HL-60/S4 (cell line): ENCODE results near the gene PAN3.

Experiments used
- in situ Hi-C: fragments of 300-500 bp; cut with MboI; formaldehyde crosslinking; loops from 2 replicates; pipeline ENCODE4 v1.14.3; 2022; ENCODE audit warnings: low sequenced_read_pairs

Gene PAN3

GRCh38 chr13:28328271-28328607 is 189.9 kb downstream of the PAN3 start:
- in situ Hi-C loops: loop anchor here (10.0 kb wide), 1 partner anchor 307 kb away; no protein-coding TSS in a partner anchor

DNA sequence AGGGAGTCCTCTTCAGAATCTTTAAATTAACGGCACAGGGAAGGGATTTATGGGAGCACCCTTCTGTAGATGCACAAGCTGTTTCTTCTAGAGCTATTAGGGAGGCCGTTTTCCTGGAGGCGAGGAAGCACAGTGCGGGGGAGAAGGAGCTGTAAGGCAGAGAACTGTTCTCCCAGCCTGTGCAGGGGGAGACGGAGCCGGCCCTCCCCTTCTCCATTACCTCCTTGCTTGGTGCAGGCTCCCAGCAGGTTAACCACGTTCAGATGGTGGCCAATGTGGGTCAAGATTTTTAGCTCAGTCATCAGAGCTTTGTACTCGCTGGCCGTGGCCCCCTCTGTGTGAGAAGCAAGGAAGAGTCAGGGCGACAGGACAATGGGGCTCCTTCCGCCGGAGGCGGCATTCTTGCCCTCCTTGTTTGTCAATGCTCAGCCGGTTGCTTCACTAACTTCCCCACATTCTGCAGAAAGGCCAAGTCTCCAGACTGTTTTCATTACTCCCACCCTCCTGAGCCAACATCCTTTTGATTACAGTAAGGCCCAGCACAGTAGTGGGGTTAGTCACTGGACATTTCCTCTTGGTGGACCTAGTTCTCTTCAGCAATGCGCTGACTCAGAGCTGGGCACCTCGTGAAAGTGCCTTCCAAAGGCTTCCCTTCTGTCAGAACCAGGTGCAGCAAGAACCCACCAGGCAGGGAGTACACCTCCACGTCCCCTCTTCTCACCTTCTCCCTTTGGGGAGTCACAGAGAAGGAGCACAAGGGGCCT is 191.2 kb downstream of the PAN3 start:
- in situ Hi-C loops: loop anchor here (10.0 kb wide), 1 partner anchor 305 kb away; no protein-coding TSS in a partner anchor

- in situ Hi-C loops: no loop called here
Observed at GRCh38 chr13:28333204-28333881, 195.0 kb downstream of the PAN3 start.

DNA sequence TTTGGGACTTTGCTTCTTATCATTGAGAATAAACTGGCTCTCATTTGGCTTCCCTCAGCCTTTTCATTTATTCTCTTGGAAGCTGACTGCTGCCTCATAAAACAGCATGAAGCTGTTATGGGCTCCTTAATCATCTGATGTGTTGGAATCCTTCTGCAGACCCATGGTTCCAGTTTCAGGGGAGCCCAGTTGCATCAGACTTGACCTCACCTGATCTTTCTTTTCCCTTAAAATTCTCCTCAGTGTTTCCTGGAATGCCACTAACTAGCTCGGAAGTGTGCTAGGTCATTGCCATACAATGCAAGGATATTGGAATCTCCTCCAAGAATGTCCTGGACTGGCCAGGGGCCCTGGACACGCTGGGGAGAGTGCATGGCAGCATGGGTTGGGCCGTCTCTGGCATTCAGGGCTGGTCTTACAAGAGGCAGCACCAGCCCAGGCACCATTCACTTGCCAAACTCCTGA is 197.9 kb downstream of the PAN3 start:
- in situ Hi-C loops: no loop called here

DNA sequence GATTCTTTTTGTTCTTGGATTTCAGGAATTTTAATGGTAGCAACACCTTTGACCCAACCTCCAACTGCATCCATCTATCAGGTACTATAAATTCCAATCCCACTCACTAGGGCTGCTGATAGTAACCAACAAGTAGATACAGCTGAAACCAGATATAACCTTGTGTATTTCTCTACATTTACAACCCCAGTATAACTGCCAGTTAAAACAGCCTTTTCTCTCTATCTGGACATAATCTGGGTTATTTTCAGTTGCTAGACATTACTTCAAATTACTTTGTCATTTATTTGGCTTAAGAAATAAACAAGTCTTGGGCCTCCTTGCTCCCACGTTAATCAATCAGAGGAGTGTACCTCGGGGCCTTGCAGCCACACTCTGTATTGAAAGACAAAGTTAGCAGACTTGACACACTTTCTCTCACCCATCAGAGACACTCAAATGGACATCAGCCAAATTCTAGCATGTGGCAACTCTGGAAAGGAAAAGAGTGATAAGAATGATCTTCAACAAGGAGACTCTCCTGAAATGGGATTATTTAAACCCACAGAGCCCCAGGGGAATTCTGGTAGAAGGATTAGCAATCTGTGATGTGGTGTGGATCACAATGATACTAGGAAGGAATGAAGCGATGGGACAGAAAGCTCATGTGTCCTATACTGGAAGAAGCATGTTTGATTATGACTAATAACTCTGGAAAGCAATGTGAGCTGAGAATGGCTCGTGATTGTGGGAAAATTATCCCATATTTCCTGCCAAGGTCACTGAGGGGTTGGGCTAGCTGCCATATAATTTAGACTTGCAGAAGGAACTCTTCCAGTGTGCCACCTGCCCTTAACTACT is 199.0 kb downstream of the PAN3 start:
- in situ Hi-C loops: no loop called here

DNA sequence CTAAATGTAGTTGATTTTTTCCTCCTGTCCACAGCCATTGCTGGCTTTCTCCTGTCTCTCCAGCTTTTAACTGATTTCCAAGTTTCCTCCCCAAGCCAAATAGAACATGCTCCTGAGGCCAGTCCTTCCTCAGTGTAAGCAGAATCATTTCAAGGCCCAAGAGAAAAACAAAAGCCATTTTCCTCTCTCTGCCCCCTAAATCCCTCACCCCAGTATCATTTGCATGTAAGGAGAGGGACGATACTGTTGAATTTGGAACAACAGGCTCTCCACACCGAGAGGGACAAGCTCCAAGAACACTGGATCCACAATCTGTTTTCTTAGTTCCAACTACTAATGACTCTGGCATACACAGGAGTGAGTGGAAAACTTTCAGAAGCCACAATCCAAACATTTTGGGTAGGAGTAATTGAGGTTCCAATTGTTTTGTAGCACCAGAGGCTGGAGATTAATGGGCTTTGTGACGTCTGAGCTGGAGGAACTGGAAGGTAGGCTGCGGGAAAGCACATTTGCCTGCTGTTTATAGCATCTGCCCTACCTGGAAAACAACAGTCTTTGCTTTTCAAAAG is 199.7 kb downstream of the PAN3 start:
- in situ Hi-C loops: no loop called here

DNA sequence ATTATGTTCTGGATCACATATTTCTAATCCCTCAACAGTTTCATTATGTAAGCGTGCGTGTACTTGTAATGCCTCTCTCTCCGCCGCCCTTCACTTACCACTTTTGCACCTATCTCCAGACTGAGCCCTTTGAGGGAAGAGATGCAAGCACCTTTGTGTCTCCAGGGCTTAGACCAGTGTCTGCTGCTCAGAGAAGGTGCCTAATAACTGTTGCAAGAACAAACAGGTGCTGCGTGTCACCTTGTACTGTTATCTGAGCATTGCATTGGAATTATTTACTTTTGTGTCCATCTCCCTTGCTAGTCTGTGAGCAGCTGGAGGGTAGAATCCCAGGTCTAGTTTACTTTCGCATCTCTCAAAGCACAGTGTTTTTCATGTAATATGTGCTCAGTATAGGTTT is 200.4 kb downstream of the PAN3 start:
- in situ Hi-C loops: no loop called here

DNA sequence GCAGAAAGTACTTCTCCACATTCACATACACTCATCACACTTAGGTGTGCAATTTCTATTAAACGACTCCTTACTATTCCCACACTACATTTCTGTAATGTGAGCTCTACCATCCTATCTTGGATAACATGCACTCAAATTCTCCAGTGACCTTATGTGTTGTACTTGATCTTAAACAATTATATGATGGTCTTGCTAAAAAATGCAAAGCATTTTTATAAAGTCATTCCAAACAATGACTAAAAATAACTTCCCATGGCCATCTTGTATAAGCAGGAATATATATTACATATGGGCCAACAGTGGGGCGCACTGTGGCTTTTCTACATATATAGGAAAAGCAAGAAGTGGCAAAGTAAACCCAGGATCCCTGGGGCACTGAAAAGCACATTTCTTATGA is 201.1 kb downstream of the PAN3 start:
- in situ Hi-C loops: no loop called here

DNA sequence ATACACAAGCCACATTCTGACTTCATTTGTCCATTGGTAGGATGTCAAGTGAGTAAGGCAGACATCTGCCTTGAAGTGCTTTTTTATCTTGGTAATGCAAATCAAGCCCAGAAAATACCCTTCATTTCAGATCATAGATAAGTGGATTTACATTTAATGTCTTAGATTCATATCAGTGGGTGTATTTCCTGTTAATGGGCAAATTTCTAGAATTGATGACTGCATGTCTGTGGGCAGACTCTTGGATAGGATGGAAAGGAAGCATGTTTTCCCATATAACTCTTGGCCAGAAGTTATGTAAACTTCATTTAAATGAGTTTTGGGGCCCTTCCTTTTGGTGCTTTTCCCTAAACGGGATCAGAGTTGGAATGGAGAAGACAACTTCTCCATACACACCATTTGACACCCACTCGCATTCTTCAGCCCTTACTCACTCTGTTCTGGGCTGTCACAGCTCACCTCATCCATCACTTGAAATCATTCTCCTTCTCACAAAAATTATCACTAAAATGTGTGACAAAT is 202.0 kb downstream of the PAN3 start:
- in situ Hi-C loops: no loop called here

DNA sequence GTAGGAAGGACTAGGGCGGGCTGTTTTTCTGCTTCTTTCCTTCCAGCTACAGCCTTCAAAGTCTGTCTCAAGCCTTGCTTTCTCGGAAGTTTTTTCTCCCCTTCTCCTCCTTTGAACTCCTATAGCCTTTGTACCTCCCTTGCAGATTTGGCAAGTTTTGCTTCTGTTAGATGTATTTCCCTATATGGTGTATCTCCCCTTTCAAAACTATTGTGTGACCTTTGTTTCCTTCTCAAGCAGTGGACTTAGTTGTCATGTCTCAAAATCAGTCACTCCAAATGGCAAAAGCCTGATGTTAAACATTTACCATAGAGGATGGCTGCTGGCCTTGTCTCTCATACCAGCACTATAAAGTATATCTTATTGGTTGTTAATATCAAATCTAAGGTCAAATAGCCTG is 203.9 kb downstream of the PAN3 start:
- in situ Hi-C loops: no loop called here

DNA sequence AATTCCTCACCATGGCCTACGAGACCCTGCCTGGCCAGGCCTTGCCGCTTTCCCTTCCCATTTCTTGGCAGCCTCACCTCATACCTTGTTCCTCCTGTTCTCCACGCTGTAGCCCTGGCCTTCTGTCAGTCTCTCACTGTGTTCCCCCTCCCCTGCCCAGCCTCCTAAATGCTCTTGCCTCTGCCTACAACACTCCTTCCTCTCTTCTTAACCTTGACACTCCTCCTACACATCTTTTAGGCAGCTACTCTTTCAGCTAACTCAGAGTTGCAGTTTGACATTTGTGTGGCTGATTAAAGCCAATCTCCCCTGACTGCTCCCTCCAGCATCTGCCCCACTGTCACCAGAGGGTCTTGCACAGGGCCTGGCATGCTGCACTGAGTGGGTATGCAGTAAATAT is 205.8 kb downstream of the PAN3 start:
- in situ Hi-C loops: no loop called here
